SK-N-SH (cell line): ENCODE measurements around the gene TRUB2.

Source experiments
- CTCF ChIP-seq: fragments of 200-600 bp; sonication (generic); IDR thresholded peaks from 2 replicates; pipeline ENCODE4 v1.6.1; 2017; ENCODE audit warnings: antibody characterized with exemption, mild to moderate bottlenecking, moderate library complexity
- EP300 ChIP-seq, 2 experiments: IDR thresholded peaks; 2 replicates each; pipeline versions ENCODE4 v1.4.0 to v1.6.1; 2012; ENCODE audit warnings: borderline replicate concordance in 1 of 2, low read depth in 1 of 2, low read length in 1 of 2
- EZH2phosphoT487 ChIP-seq: fragments of 200-600 bp; sonication (generic); IDR thresholded peaks from 2 replicates; pipeline ENCODE4 v1.6.1; 2017; ENCODE audit warnings: low read depth, mixed run types, mild to moderate bottlenecking, antibody characterized with exemption, moderate library complexity, borderline replicate concordance
- GABPA ChIP-seq: IDR thresholded peaks from 2 replicates; pipeline ENCODE4 v1.4.0; 2012; ENCODE audit warnings: low read depth, mild to moderate bottlenecking
- NRF1 ChIP-seq: IDR thresholded peaks from 2 replicates; pipeline ENCODE4 v1.6.1; 2012; ENCODE audit warnings: low read depth, mild to moderate bottlenecking, low read length
- POLR2AphosphoS5 ChIP-seq: IDR thresholded peaks from 2 replicates; pipeline ENCODE4 v1.6.1; 2012; ENCODE audit warnings: low read depth, low read length
- RXRA ChIP-seq: IDR thresholded peaks from 2 replicates; pipeline ENCODE4 v1.4.0; 2012; ENCODE audit warnings: low read depth, mild to moderate bottlenecking, borderline replicate concordance
- SIN3A ChIP-seq: IDR thresholded peaks from 2 replicates; pipeline ENCODE4 v1.6.1; 2012; ENCODE audit warnings: low read depth, mild to moderate bottlenecking, low read length, moderate library complexity, borderline replicate concordance
- TCF12 ChIP-seq: IDR thresholded peaks from 2 replicates; pipeline ENCODE4 v1.4.0; 2012
- YY1 ChIP-seq: IDR thresholded peaks from 2 replicates; pipeline ENCODE4 v1.4.0; 2012; ENCODE audit warnings: low read depth, mild to moderate bottlenecking
- ZBTB33 ChIP-seq: IDR thresholded peaks from 2 replicates; pipeline ENCODE4 v1.4.0; 2012; ENCODE audit warnings: low read depth, borderline replicate concordance
- TF ChIP-seq, protein P1 (sequence below): IDR thresholded peaks from 2 replicates; pipeline ENCODE4 v1.4.0; 2012; ENCODE audit warnings: low read depth
- TF ChIP-seq, protein P2 (sequence below): fragments of 150-350 bp; IDR thresholded peaks from 2 replicates; pipeline ENCODE4 v1.6.1; 2017; ENCODE audit warnings: antibody characterized with exemption, low read length, low read depth, borderline replicate concordance

DNA sequence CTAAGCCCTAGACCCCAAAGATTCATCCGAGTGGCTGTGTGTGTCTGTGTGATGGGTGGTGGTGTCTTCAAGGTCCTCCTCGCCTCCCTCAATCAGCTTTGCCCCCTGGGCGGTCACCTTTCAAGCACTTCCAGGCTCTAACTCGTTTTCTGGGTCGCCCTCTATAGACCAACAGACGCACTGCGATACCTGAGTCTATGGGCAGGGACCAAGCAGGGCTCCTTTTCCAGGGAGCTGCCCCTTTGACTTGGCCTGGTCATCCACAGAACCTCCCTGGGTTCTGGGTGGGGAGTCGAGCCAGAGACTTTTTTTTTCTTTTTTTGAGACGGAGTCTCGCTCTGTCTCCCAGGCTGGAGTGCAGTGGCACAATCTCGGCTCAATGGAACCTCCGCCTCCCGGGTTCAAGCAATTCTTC, 19.2 kb upstream of the TRUB2 start:
- no peak for TF ChIP-seq GABPA
- TF ChIP-seq CTCF, result peak; percentile 66
- TF ChIP-seq, protein P1, sequence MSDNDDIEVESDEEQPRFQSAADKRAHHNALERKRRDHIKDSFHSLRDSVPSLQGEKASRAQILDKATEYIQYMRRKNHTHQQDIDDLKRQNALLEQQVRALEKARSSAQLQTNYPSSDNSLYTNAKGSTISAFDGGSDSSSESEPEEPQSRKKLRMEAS, result no peak
- no peak for TF ChIP-seq EP300 (IDR thresholded peaks at IDR 0.05; ENCODE audit: borderline replicate concordance in 1 of 2, low read depth in 1 of 2, low read length in 1 of 2)
- no peak for TF ChIP-seq NRF1
- no peak for TF ChIP-seq SIN3A
- no peak for TF ChIP-seq POLR2AphosphoS5
- TF ChIP-seq EZH2phosphoT487, result no peak
- no peak for TF ChIP-seq YY1
- TF ChIP-seq ZBTB33, result no peak
- no peak for TF ChIP-seq RXRA
- TF ChIP-seq TCF12, result no peak
- TF ChIP-seq, protein P2, sequence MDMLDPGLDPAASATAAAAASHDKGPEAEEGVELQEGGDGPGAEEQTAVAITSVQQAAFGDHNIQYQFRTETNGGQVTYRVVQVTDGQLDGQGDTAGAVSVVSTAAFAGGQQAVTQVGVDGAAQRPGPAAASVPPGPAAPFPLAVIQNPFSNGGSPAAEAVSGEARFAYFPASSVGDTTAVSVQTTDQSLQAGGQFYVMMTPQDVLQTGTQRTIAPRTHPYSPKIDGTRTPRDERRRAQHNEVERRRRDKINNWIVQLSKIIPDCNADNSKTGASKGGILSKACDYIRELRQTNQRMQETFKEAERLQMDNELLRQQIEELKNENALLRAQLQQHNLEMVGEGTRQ, result no peak
